ENCODE data around the gene CDH5. TPM values are rescaled to one million over a fixed set of nuclear protein-coding genes. Genes with fewer than 3 reads are reported as not detected.

Gene CDH5
- total and polyA plus RNA-seq, 7 donors: 15.1 to 48.4 (median 22.2) TPM

- peaks cover 0 to 2% (median 0%) of the 10 kb centered on the region in 3 donors for H3K27me3 ChIP-seq (ENCODE audit: insufficient read depth in 3 of 3, low read length in 2 of 3)
- H3K36me3 ChIP-seq (ENCODE audit: insufficient read depth in 1 of 2, low read depth in 1 of 2): peaks cover 0 to 8% of the 10 kb centered on the region in 2 donors
- H3K4me1 ChIP-seq: no peaks in the 10 kb centered on the region
- H3K27ac ChIP-seq: no peak overlapping the region
- DNase-seq: no peak
- no peak for ATAC-seq
- TF ChIP-seq CTCF (IDR thresholded peaks at IDR 0.05): no peak
- 47 to 81% (median 75%) methylated on average over 2 of the region's 2 CpGs for WGBS, 3 donors
- intact Hi-C loops (cut with DNase I): no loop called here
- no peaks in the 10 kb centered on the region for H3K9me3 ChIP-seq
- no peak overlapping the region for H3K4me3 ChIP-seq
These were observed 21.4 kb downstream of the CDH5 start for GRCh38 chr16:66387817-66388332.

GRCh38 chr16:66388350-66389139, 22.1 kb downstream of the CDH5 start:
- Histone ChIP-seq H3K9me3 (no peaks in the 10 kb centered on the region), H3K27me3 (ENCODE audit: insufficient read depth in 3 of 3, low read length in 2 of 3) (peaks cover 0 to 2% (median 0%) of the 10 kb centered on the region in 3 donors), H3K4me3 (no peak overlapping the region), H3K4me1 (no peaks in the 10 kb centered on the region), H3K36me3 (ENCODE audit: insufficient read depth in 1 of 2, low read depth in 1 of 2) (peaks cover 0 to 8% of the 10 kb centered on the region in 2 donors), H3K27ac (no peak overlapping the region)
- intact Hi-C loops (cut with DNase I): no loop called here
- DNase-seq (no peak), ATAC-seq (no peak)
- no peak for TF ChIP-seq CTCF (IDR thresholded peaks at IDR 0.05)
- 83 to 87% (median 85%) methylated on average over 6 of the region's 6 CpGs for WGBS, 3 donors

DNA sequence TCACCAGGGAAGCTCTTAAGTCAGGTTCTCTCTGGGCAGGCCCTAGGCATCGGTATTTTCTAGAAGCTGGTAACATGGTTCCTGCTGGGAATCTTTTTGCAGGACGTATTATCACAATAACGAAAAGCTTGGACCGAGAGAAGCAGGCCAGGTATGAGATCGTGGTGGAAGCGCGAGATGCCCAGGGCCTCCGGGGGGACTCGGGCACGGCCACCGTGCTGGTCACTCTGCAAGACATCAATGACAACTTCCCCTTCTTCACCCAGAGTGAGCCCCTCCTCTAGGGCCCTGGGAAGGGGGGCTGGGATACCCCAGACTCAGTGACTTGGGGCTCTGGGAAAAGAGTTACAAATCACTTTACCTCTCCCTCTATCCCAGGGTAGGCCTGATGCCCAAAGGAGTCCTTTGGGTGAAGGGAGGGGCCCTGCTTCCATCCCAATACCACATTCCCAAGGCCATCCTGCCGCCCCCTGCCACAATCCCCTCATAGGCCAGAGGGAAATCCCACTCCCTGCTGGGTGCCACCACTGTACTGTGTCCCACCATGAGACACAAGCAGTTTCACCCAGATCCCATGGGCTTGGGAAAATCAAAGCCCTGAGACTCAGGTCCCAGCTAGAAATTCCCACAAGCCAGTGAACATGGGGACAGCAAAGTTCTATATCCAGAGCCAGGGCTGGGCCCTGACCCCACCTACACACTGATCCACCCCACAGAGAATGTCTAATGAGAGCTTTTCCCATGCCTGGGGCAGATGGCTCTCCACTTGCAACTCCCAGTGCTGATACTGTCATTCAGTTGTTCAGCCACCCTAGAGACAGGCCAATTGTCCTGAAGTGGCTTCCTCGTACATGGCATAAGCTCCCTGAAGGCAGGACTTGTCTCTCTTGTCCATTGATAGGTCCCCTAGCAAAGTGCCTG, 23.0 kb downstream of the CDH5 start:
- H3K27ac ChIP-seq: no peak overlapping the region
- DNase-seq (no peak), ATAC-seq (no peak)
- no peak for TF ChIP-seq CTCF (IDR thresholded peaks at IDR 0.05)
- peaks cover 0 to 2% (median 0%) of the 10 kb centered on the region in 3 donors for H3K27me3 ChIP-seq (ENCODE audit: insufficient read depth in 3 of 3, low read length in 2 of 3)
- H3K9me3 ChIP-seq: no peaks in the 10 kb centered on the region
- 91 to 94% (median 92%) methylated on average over 13 of the region's 13 CpGs for WGBS, 3 donors
- H3K4me3 ChIP-seq: no peak overlapping the region
- H3K36me3 ChIP-seq (ENCODE audit: insufficient read depth in 1 of 2, low read depth in 1 of 2): peaks cover 0 to 8% of the 10 kb centered on the region in 2 donors
- intact Hi-C loops (cut with DNase I): no loop called here
- H3K4me1 ChIP-seq: no peaks in the 10 kb centered on the region

DNA sequence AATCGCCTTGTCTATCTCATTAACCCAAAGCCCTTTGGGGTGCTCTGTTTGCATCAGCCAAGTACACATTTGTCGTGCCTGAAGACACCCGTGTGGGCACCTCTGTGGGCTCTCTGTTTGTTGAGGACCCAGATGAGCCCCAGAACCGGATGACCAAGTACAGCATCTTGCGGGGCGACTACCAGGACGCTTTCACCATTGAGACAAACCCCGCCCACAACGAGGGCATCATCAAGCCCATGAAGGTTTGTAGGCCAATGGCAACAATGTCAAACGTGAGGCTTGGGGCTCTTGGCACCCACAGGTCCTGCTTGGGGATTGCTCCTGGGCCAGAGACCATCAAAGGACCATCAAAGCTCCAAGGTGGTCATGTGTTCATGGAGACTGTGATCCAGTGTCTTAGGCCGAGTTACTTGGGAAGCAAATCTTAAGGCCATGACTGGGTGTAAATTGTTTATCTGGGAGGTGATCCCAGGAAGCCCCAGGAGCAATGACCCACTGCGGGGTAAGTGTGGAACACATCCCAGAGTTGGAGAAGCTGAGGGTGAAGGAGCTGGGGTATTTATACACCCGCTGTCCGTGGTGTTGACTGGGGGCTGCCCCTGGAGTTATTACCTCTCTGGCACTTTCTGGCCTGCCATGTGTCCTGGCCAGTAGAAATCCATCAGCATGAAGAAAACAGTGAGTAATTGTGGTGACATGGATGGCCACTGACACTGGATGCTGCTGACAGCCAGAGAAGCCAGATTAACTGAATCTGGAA, 24.0 kb downstream of the CDH5 start:
- Histone ChIP-seq H3K27ac (no peak overlapping the region), H3K4me3 (no peak overlapping the region), H3K4me1 (no peaks in the 10 kb centered on the region), H3K36me3 (ENCODE audit: insufficient read depth in 1 of 2, low read depth in 1 of 2) (peaks cover 0 to 8% of the 10 kb centered on the region in 2 donors), H3K9me3 (no peaks in the 10 kb centered on the region), H3K27me3 (ENCODE audit: insufficient read depth in 3 of 3, low read length in 2 of 3) (peaks cover 0 to 2% (median 0%) of the 10 kb centered on the region in 3 donors)
- TF ChIP-seq CTCF (IDR thresholded peaks at IDR 0.05): no peak
- DNase-seq (no peak), ATAC-seq (no peak)
- 85 to 90% (median 90%) methylated on average over 14 of the region's 14 CpGs for WGBS, 3 donors
- intact Hi-C loops (cut with DNase I): no loop called here
